ENCODE measurements around the gene SAMD11.

SAMD11 gene

DNA sequence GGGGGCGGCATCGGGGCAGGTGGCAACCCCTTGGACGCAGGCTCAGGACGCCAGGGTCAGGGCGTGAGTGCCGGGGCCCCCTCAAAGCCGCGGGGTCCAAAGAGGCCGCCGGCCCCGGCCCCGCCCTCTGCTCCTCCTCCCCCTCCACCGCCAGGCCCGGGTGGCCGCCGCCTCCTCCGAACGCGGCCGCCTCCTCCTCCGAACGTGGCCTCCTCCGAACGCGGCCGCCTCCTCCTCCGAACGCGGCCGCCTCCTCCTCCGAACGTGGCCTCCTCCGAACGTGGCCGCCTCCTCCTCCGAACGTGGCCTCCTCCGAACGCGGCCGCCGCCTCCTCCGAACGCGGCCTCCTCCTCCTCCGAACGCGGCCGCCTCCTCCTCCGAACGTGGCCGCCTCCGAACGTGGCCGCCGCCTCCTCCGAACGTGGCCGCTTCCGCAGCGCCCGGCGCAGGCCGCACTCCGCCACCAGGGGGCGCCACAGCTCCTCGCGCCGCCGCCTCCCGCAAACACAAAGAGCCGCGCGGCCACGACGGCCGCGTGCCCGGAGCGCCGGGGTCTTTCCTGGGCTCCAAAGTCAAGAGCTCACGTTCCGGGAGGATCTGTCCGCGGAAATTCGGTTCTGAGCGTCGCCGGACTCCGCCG is 19.3 kb upstream of the SAMD11 start:
- peak; percentile 51 for DNase-seq (ENCODE audit: low spot score)

- no peak for DNase-seq (ENCODE audit: low spot score)
Measured at GRCh38 chr1:905071-905749, 18.5 kb upstream of the SAMD11 start.

DNA sequence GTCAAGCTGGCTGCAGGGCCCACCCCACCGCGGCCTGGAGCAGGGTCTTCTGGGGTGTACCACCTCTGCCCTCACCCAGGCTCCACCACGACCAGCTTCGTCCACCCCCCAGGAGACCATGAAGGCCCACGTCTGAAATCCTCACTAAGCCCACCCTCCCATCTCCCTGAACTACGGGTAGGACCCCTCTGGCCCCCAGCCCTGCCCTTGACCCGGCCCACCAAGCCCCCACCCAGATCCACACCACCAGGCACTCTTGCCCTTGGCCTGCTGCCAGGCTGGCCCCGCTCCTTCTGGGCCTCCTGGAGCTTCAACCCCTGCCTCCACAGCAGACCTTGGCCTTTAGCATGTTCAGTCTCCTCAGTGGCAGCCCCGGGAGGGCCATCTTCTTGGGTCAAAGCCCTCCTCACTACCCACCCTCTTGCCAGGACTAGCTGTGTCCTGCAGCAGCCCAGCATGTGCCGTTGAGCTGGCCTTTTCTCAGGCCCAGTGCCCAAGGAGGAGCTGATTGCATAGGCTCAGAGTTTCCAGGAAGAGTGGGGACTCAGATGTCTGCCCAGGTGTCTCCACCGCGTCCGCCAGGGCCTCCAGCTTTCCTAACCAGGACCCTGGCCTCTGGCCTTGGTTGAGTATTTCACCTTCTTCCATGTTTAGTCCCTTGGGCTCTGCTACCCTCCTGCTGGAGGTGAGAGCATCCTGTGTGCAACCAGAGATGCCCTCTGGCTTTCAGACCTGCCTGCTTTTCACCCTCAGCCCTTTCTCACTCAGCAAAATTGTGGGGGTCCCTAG is 17.7 kb upstream of the SAMD11 start:
- DNase-seq (ENCODE audit: low spot score) = no peak

GRCh38 chr1:906600-907420 is 16.9 kb upstream of the SAMD11 start:
- no peak for DNase-seq (ENCODE audit: low spot score)

DNA sequence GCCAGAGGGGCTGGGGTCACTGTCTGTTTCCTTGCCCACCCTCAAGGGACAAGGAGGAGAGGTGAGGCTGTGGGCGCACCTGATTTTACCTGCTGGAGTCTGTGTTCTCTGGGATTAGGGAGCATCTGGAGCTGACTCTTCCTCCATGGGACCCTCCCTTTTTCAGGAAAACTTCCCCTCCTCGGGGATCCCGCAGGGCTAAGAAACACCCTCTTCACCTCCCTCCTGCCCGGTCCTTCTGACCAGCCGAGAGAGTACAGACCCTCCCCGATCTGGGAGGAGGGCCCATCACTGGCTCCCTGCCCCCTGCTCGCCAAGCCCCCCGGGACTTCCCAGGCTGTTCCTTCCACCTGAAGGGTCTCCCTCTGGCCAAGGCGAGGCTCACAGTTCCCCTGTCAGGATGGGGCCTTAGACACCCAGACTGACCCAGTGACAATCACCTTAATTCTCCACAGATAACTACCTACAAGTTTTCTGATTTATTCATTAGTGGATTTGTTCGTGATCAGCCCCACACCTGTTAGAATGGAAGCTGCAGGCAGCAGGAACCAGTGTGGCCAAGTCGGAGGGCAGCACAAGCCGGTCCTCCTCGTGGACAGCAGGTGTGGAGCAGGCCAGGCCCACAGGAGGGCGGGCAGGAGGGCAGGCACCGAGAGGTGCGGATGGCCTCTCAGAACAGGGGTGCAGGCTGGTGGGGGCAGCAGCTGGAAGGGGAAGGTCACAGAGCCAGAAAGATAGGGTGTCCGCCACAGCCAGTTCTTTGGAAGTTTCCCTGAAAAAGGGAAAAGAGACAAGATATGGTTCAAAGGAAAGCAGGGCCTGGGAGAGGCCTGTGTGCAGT is 15.9 kb upstream of the SAMD11 start:
- DNase-seq (ENCODE audit: low spot score) = no peak

DNA sequence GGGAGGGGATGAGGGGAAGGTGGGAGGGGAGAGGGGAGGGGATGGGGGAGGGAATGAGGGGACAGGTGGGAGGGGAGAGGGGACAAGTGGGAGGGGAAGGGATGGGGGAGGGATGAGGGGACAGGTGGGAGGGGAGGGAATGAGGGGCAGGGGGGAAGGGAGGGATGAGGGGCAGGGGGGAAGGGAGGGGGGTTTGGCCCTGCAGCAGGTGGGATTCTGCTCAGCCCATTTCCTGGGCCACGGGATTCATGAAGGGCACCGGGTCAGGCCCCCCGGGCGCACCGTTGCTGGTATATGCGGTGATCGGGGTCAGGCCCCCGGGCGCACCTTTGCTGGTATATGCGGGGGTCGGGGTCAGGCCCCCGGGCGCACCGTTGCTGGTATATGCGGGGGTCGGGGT is 15.1 kb upstream of the SAMD11 start:
- no peak for DNase-seq (ENCODE audit: low spot score)

- DNase-seq (ENCODE audit: low spot score) = no peak
Measured at GRCh38 chr1:909861-910310, 13.8 kb upstream of the SAMD11 start.

GRCh38 chr1:910311-910880 is 13.3 kb upstream of the SAMD11 start:
- no peak for DNase-seq (ENCODE audit: low spot score)

DNA sequence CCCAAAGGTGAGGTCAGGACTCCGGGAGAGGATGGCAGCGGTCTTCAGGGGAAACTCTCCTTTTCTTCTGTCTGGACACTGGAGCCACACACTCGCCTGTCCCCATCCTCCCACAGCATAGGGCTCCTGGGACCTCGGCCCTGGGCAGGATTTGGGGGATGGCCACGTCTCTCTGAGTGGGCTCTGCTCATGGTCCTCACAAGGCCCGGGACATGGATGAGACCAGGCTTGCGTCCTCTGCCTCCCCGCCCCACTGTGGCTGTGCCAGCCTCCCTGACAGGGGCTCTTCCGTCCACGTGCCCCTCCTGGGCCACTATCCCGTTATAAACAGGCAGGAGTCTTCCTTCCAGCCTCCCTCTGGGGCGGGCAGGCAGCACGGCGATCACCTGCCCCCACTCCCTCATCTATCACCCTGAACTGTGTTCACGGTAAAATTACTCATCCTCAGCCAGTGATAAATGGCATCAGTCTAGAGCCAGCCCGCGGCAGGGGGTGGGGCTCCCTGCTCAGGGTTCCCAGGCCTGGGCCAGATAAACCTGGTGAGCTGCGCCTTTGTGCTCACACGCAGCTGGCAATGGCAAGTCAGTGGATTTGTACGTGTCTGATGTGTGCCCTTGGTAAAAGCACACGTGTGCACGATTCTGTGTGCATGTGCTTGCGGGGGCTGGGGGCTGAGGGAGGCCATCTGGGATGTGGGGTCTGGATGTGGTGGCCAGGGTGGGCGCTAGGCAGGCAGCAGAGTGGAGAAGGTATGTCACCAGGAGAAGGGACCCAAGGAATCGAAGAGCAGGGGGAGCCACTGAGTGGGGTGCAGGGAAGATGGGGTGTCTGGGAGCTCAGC is 12.6 kb upstream of the SAMD11 start:
- DNase-seq (ENCODE audit: low spot score) = no peak

- no peak for DNase-seq (ENCODE audit: low spot score)
Measured at GRCh38 chr1:911875-912739, 11.6 kb upstream of the SAMD11 start.

- no peak for DNase-seq (ENCODE audit: low spot score)
Measured at GRCh38 chr1:912740-913301, 10.9 kb upstream of the SAMD11 start.

DNA sequence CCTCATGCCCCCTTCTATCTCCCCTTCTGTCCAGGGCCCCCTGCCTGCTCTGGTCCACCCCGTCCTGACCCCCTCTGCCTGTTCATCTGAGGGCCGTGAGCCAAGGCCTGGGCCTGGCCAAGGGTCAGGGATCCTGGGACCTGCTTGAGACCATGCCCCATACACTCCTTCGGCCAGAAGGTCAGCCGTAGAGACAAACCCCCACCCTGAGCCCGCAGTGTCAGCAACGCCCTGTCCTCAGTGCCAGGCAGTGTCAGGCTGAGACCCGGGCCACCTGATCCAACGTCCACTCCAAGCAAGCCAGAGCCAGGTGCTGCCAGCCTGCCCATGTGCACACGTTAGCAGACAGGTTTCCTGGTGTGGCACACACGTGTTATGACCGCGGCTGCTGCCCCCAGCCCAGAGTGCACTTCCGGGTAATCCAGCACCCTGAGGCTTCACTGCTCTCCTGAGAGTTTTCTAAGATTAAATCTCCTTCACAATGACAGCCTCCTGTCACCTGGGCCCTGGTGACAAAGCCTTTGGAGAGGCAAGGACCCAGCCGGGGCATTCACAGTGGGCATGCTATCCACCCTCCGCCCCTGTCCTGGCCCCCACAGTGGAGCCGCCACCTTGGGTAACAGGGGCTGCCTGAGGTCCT is 10.1 kb upstream of the SAMD11 start:
- DNase-seq (ENCODE audit: low spot score) = no peak

GRCh38 chr1:914131-914890 is 9.4 kb upstream of the SAMD11 start:
- DNase-seq (ENCODE audit: low spot score) = no peak

GRCh38 chr1:914891-915280 is 8.8 kb upstream of the SAMD11 start:
- DNase-seq (ENCODE audit: low spot score) = no peak

DNA sequence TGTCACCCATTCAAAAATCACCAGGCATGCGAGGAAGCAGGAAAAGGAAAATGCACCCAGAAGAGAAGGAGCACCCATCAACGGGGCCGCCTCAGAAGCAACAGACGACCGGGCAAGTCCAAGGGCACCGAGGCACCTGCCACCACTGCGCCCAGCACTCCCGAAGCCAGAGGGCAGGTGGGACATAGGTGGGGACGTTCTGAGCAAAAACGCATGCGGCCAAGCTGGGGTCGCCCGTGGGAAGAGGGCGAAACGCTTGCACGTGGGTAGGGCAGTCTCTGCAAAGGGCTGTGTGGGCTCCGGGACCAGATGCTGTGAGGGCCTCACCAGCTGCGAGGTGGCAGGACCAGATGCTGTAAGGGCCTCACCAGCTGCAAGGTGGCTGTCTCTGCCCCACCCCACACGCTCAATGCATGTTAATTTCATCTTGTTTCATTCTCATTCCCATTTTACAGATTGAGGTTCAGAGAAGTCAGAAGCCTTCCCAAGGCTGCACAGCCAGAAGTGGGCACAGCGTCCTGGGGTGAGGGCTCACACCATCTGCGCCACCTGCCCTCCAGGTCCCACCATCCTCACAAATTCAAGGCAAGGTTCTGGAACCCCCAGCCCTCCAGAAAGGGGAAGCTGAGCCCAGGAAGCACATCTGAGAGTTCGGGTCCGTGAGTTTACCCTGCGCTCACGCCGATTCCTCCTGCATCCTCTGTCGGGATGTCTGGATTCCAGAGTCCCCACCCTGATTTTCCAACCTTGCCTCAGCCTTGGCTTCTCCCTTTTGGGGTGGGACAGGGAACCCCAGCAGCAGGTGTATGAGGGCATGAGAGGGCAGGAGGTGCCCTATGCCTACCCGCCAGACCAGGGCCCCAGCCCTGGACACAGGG is 8.2 kb upstream of the SAMD11 start:
- DNase-seq (ENCODE audit: low spot score) = no peak
